CD8-positive, alpha-beta memory T cell (primary cell): ENCODE measurements around the gene TMEM181. TPM values are rescaled to one million over a fixed set of nuclear protein-coding genes. Genes with fewer than 3 reads are reported as not detected.
"Not testable (repeated sequence)": the region's sequence is repeated elsewhere in the genome, so short reads cannot be mapped to it uniquely, and the experiment has no call there.

Source experiments
- CTCF ChIA-PET: fragments of 350-600 bp; sonication (Branson Sonifier 250); formaldehyde crosslinking; loops from one replicate; lab custom pipeline; 2021; ENCODE audit warnings: antibody characterized with exemption; lab: Charles Lee
- POLR2A ChIA-PET: fragments of 350-600 bp; sonication (Branson Sonifier 250); formaldehyde crosslinking; loops from one replicate; lab custom pipeline; 2021; ENCODE audit warnings: antibody characterized with exemption; lab: Charles Lee
- DNase-seq, 5 donors: peaks; one replicate each; pipeline versions ENCODE4 v3.0.0 to v3.0.0-alpha.2; 2020 to 2022; ENCODE audit warnings: mixed read lengths in 1 of 5
- H3K27ac ChIP-seq: one replicate; pipeline ENCODE4 v1.7.0; 2013; ENCODE audit warnings: low read depth, mild to moderate bottlenecking, low read length, moderate library complexity
- H3K27me3 ChIP-seq: 2 replicates; pipeline ENCODE4 v1.7.0; 2013; ENCODE audit warnings: low read length, mild to moderate bottlenecking; ENCODE audit not compliant: insufficient read depth, poor library complexity, severe bottlenecking
- H3K36me3 ChIP-seq: 2 replicates; pipeline ENCODE4 v1.7.0; 2013; ENCODE audit warnings: mild to moderate bottlenecking, low read length, moderate library complexity; ENCODE audit not compliant: insufficient read depth
- H3K4me1 ChIP-seq: 2 replicates; pipeline ENCODE4 v1.7.0; 2013; ENCODE audit warnings: mild to moderate bottlenecking, low read length, moderate library complexity; ENCODE audit not compliant: insufficient read depth
- H3K4me3 ChIP-seq: 2 replicates; pipeline ENCODE4 v1.7.0; 2013; ENCODE audit warnings: mild to moderate bottlenecking, low read length
- H3K9me3 ChIP-seq: 2 replicates; pipeline ENCODE4 v1.7.0; 2013; ENCODE audit warnings: mild to moderate bottlenecking, low read length
- H3K27ac Mint-ChIP-seq, 8 donors: one replicate each; pipeline ENCODE4 v1.8.0; 2020 to 2021; ENCODE audit warnings: mixed read lengths in 8 of 8, mild to moderate bottlenecking in 6 of 8, inconsistent platforms in 3 of 8, moderate library complexity in 3 of 8
- H3K27me3 Mint-ChIP-seq, 2 donors: one replicate each; pipeline ENCODE4 v1.8.0; 2020 to 2021; ENCODE audit warnings: mixed read lengths in 2 of 2, mild to moderate bottlenecking in 1 of 2, moderate library complexity in 1 of 2
- H3K36me3 Mint-ChIP-seq, 3 donors: one replicate each; pipeline ENCODE4 v1.8.0; 2020 to 2021; ENCODE audit warnings: mixed read lengths in 3 of 3, inconsistent platforms in 1 of 3, mild to moderate bottlenecking in 1 of 3
- H3K4me1 Mint-ChIP-seq, 3 donors: one replicate each; pipeline ENCODE4 v1.8.0; 2020 to 2021; ENCODE audit warnings: mixed read lengths in 3 of 3, inconsistent platforms in 1 of 3, mild to moderate bottlenecking in 1 of 3
- H3K4me3 Mint-ChIP-seq, 7 donors: one replicate each; pipeline ENCODE4 v1.8.0; 2020 to 2021; ENCODE audit warnings: mixed read lengths in 7 of 7, mild to moderate bottlenecking in 6 of 7, moderate library complexity in 4 of 7, inconsistent platforms in 2 of 7
- H3K9me3 Mint-ChIP-seq, 5 donors: one replicate each; pipeline ENCODE4 v1.8.0; 2020 to 2022; ENCODE audit warnings: mixed read lengths in 5 of 5, mild to moderate bottlenecking in 3 of 5, moderate library complexity in 2 of 5, inconsistent platforms in 1 of 5
- polyA plus RNA-seq: library from polyadenylated mRNA; unstranded; fragments of 300-500 nt; fragmentation: Illumina TruSeq; gene quantifications from one replicate; pipeline ENCODE4 v1.2.3, GENCODE V29; 2021
- total RNA-seq, 2 experiments: library from RNA; stranded (reverse); gene quantifications; one replicate each; pipeline ENCODE4 v1.2.3, GENCODE V29; 2021

The TMEM181 gene
- total and polyA plus RNA-seq, 3 experiments from 2014 or later = 11.2 to 16.6 (median 16.0) TPM

DNA sequence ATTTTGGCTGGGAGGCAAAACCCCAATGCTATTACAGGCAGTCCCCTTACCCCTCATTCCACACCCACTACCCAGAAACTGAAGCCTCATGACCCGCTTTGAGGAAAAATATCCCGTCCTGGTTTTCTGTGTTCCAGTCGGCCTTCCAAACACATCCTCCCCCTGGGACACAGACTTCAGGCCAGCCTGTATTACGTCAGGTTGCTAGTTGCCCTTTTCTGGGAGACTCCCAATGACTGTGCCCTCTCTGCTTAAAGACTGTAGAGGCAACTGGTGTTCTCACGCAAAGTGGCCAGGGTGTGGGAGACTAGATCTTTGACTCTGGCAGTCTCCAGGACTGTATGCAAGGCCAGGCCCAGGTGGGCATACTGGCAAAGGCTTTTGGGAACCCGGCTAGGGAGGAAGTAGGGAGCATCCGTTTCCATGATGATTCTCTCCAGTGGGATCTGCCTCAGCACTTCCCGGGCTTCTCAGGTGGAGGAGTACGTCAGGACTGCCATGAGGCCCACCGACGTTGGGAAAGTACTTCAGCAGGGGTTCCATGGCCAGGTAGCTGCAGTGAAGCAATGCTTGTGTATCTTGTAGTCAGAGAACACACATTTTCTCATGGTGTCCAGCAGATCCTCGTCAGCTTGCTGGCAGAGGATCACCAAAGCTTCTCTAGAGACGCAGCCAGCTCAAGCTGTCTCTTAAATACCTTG lies 49.7 kb downstream of the TMEM181 start:
- Mint-ChIP-seq H3K9me3 (peaks cover 0 to 2% (median 0%) of the 10 kb centered on the region in 5 donors), H3K4me1 (peaks cover 5 to 11% (median 5%) of the 10 kb centered on the region in 3 donors), H3K36me3 (peaks cover 13 to 93% (median 28%) of the 10 kb centered on the region in 3 donors), H3K27ac (peak overlapping the region in 2 of 8 donors; percentile 33 to 69), H3K4me3 (no peak overlapping the region), H3K27me3 (peaks cover 0 to 3% of the 10 kb centered on the region in 2 donors)
- no peak for DNase-seq
- peaks cover 64% of the 10 kb centered on the region for H3K36me3 ChIP-seq
- no peaks in the 10 kb centered on the region for H3K9me3 ChIP-seq
- H3K4me1 ChIP-seq = no peaks in the 10 kb centered on the region
- no peak overlapping the region for H3K4me3 ChIP-seq
- no peak overlapping the region for H3K27ac ChIP-seq
- CTCF ChIA-PET = interaction anchor here (1.2 to 1.4 kb wide), 2 partner anchors 42 to 525 kb away, joined by 3 read pairs; no protein-coding TSS in a partner anchor
- H3K27me3 ChIP-seq = no peaks in the 10 kb centered on the region
- POLR2A ChIA-PET = interaction anchor here (0.7 kb wide), 1 partner anchor 35 kb away, joined by 3 read pairs; no protein-coding TSS in a partner anchor

DNA sequence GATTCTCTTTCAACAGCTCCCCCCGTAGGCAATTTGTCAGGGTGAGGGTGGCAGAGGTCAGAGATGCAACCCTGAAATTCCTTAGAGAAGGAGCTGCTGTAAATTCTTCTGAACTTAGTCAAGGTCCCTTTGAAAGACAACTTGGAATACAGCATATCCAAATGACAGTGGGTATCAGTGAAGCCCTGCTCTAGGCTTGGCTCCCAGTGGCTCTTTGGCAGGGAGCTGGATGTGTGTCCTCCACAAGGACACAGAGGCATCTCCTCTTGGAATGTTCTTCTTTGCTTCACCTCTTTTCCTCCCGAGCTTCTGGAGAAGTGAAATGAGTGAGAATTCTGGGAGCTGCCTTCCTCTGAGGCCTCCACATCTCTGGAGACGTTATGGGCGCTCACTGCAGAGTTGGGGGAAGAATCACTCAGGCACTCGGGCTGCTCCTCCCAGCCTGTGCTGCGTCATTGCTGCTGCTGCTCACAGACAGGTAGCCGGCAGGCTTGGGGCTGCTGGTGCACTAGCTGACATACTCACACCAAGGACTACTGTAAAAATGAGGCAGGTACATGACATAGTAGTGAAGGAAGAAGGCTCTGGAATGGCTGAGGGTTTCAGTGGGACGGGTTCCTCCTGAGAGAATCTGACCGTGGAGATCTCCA lies 50.6 kb downstream of the TMEM181 start:
- Mint-ChIP-seq H3K4me1 (peaks cover under 1 to 7% (median 4%) of the 10 kb centered on the region in 3 donors), H3K36me3 (peaks cover 21 to 95% (median 33%) of the 10 kb centered on the region in 3 donors), H3K4me3 (no peak overlapping the region), H3K27me3 (peaks cover 0 to 3% of the 10 kb centered on the region in 2 donors), H3K9me3 (peaks cover 0 to 3% (median 2%) of the 10 kb centered on the region in 5 donors), H3K27ac (peak overlapping the region in 5 of 8 donors; percentile 29 to 84 (median 73))
- ChIA-PET POLR2A (no interaction called here), CTCF (interaction anchor here (1.2 to 1.4 kb wide), 3 partner anchors 42 to 524 kb away, joined by 3 to 4 read pairs (median 3); no protein-coding TSS in a partner anchor)
- Histone ChIP-seq H3K4me1 (no peaks in the 10 kb centered on the region), H3K9me3 (no peaks in the 10 kb centered on the region), H3K27ac (no peak overlapping the region), H3K27me3 (no peaks in the 10 kb centered on the region), H3K36me3 (peaks cover 64% of the 10 kb centered on the region), H3K4me3 (no peak overlapping the region)
- no peak for DNase-seq

DNA sequence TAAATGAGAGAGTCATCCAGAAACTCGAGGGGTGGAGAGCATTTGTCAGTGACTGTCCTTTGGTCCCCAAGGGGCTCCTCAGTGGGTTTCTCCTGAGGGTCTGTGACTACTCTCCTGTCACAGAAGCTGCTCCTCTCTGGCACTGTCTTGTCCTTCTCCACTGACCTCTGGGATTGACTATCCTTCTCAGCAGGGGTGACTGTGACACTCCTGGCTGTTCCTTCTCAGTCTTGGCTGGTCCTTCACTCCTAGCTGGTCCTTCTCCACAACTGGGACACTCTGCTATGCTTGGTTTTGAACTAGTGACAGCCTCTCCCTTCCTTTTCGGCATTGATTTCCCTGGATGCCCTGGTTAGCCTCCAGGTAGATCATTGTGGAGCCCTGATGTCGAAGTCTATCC lies 51.1 kb downstream of the TMEM181 start:
- Mint-ChIP-seq H3K27me3 (peaks cover 0 to 3% of the 10 kb centered on the region in 2 donors), H3K27ac (peak overlapping the region in 7 of 8 donors; percentile 2 to 84 (median 68)), H3K4me1 (peaks cover 0 to 6% (median 4%) of the 10 kb centered on the region in 3 donors), H3K9me3 (peaks cover 0 to 3% (median 2%) of the 10 kb centered on the region in 5 donors), H3K36me3 (peaks cover 25 to 95% (median 31%) of the 10 kb centered on the region in 3 donors), H3K4me3 (no peak overlapping the region)
- no peak for DNase-seq
- Histone ChIP-seq H3K36me3 (peaks cover 59% of the 10 kb centered on the region), H3K4me1 (no peaks in the 10 kb centered on the region), H3K9me3 (no peaks in the 10 kb centered on the region), H3K4me3 (no peak overlapping the region), H3K27me3 (no peaks in the 10 kb centered on the region), H3K27ac (no peak overlapping the region)
- ChIA-PET CTCF (interaction anchor here (1.2 to 1.4 kb wide), 3 partner anchors 43 to 523 kb away, joined by 3 to 4 read pairs (median 3); no protein-coding TSS in a partner anchor), POLR2A (no interaction called here)

DNA sequence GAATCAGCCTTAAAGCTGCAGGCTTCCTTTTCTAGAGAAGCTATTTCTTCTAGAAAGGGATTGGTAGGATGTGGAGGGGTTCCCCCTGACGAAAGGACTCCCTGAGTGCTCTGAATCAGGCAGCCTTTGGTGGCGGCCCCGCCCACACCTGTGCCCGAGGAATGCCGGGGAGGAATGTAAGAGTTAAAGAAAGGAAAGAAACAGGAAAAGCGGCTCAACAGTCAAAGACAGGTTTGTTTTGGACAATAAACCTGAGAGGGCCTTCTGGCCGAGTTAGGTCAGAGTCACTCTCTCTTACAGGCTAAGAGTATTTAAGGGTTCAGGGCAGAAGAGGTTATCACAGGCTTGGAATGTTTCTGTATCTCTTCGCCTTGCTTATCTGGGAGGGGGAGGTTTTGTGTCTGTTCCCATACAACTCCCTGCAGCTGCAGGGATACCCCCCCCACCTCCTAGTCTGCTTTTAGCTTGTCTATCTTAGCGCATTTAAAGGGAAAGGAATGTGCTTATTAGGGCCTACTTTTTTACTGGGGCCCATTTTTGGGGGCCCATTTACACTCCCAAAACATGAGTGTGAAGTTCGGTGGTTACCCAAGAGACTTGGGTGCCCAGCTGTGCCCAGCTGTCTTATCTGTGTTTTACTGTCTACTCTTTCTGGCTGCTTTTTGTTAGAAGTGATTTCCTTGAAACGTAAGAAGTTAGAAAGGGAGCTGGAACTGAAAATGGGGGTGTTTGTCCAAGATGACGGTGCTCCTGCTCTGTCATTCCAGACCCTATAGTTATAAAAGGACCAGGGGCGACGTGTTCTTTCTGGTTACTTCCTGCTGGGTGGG lies 51.9 kb downstream of the TMEM181 start:
- Mint-ChIP-seq H3K4me3 (no peak overlapping the region), H3K27ac (peak overlapping the region in 6 of 8 donors; percentile 59 to 79 (median 66)), H3K27me3 (peaks cover 0 to 3% of the 10 kb centered on the region in 2 donors), H3K9me3 (peaks cover 0 to 3% (median 2%) of the 10 kb centered on the region in 5 donors), H3K36me3 (peaks cover 25 to 96% (median 34%) of the 10 kb centered on the region in 3 donors), H3K4me1 (peaks cover 0 to 6% (median 4%) of the 10 kb centered on the region in 3 donors)
- ChIA-PET POLR2A (no interaction called here), CTCF (interaction anchor here (0.6 to 1.2 kb wide), 2 partner anchors 18 to 48 kb away, joined by 3 to 4 read pairs; no protein-coding TSS in a partner anchor)
- DNase-seq = no peak
- H3K36me3 ChIP-seq = peaks cover 53% of the 10 kb centered on the region
- H3K4me1 ChIP-seq = no peaks in the 10 kb centered on the region
- no peak overlapping the region for H3K27ac ChIP-seq
- H3K27me3 ChIP-seq = no peaks in the 10 kb centered on the region
- H3K9me3 ChIP-seq = no peaks in the 10 kb centered on the region
- no peak overlapping the region for H3K4me3 ChIP-seq

DNA sequence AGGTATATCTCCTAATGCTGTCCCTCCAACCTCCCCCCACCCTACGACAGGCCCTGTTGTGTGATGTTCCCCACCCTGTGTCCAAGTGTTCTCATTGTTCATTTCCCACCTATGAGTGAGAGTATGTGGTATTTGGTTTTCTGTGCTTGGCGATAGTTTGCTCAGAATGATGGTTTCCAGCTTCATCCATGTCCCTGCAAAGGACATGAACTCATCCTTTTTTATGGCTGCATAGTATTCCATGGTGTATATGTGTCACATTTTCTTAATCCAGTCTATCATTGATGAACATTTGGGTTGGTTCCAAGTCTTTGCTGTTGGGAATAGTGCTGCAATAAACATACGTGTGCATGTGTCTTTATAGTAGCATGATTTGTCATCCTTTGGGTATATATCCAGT lies 54.7 kb downstream of the TMEM181 start:
- DNase-seq, H3K27ac ChIP-seq, H3K4me1 ChIP-seq, H3K4me3 Mint-ChIP-seq, H3K9me3 ChIP-seq, H3K27me3 Mint-ChIP-seq, H3K9me3 Mint-ChIP-seq, POLR2A ChIA-PET, H3K27me3 ChIP-seq, CTCF ChIA-PET, H3K4me3 ChIP-seq: not testable (repeated sequence)
- peak overlapping the region in 2 of 8 donors; percentile 5 to 26 for H3K27ac Mint-ChIP-seq
- peaks cover 26% of the 10 kb centered on the region for H3K36me3 ChIP-seq
- H3K36me3 Mint-ChIP-seq = peaks cover 25 to 97% (median 31%) of the 10 kb centered on the region in 3 donors
- H3K4me1 Mint-ChIP-seq = peaks cover 17 to 28% (median 22%) of the 10 kb centered on the region in 3 donors

DNA sequence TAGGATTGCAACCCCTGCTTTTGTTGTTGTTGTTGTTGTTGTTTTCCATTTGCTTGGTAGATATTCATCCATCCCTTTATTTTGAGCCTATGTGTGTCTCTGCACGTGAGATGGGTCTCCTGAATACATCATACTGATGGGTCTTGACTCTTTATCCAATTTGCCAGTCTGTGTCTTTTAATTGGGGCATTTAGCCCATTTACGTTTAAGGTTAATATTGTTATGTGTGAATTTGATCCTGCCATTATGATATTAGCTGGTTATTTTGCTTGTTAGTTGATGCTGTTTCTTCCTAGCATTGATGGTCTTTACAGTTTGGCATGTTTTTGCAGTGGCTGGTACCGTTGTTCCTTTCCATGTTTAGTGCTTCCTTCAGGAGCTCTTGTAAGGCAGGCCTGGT lies 58.4 kb downstream of the TMEM181 start:
- H3K36me3 Mint-ChIP-seq = peaks cover 18 to 96% (median 26%) of the 10 kb centered on the region in 3 donors
- not testable (repeated sequence) for H3K27me3 ChIP-seq, H3K9me3 Mint-ChIP-seq

More for the DNA sequence above, 58.4 kb downstream of the TMEM181 start:
- Mint-ChIP-seq H3K27ac (peak overlapping the region in 7 of 8 donors; percentile 43 to 86 (median 62)), H3K4me1 (peaks cover 21 to 27% (median 25%) of the 10 kb centered on the region in 3 donors)
- POLR2A ChIA-PET, H3K27ac ChIP-seq, H3K4me3 Mint-ChIP-seq, H3K4me3 ChIP-seq, DNase-seq, H3K27me3 Mint-ChIP-seq, H3K4me1 ChIP-seq, H3K9me3 ChIP-seq: not testable (repeated sequence)
- peaks cover 27% of the 10 kb centered on the region for H3K36me3 ChIP-seq
- CTCF ChIA-PET = interaction anchor here (0.9 kb wide), 1 partner anchor 397 kb away, joined by 3 read pairs; no protein-coding TSS in a partner anchor
